ENCODE data around the gene LMOD3. TPM values are rescaled to one million over a fixed set of nuclear protein-coding genes. Genes with fewer than 3 reads are reported as not detected.

The LMOD3 gene
- total and polyA plus RNA-seq, 8 donors = 0.17 to 0.33 (median 0.25) TPM

DNA sequence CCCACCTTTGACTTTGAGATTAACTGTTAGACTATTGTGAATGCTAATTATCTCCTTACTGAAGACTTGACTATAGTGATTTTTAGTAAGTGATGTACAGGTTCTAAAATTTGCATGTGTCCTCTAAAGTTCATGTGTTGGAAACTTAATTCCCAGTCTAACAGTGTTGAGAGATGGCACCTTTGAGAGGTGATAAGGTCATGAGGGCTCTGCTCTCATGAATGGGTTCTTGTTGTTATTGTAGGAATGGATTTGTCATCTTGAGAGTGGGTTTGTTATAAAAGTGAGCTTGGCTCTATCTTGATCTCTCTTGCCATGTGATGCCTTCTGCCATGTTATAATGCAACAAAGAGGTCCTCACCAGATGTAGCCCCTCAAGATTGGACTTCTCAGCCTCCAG lies 18.9 kb upstream of the LMOD3 start:
- H3K4me1 ChIP-seq = no peaks in the 10 kb centered on the region
- H3K9me3 ChIP-seq = no peaks in the 10 kb centered on the region
- H3K27ac ChIP-seq = no peak overlapping the region
- no peak overlapping the region for H3K4me3 ChIP-seq
- no peak for TF ChIP-seq CTCF (IDR thresholded peaks at IDR 0.05)
- intact Hi-C loops (cut with DNase I) = no loop called here
- DNase-seq (no peak), ATAC-seq (no peak)
- H3K27me3 ChIP-seq = no peaks in the 10 kb centered on the region
- H3K36me3 ChIP-seq = no peaks in the 10 kb centered on the region

GRCh38 chr3:69137412-69137811 lies 15.0 kb upstream of the LMOD3 start:
- Histone ChIP-seq H3K4me3 (no peak overlapping the region), H3K9me3 (no peaks in the 10 kb centered on the region), H3K27me3 (no peaks in the 10 kb centered on the region), H3K36me3 (no peaks in the 10 kb centered on the region), H3K27ac (no peak overlapping the region), H3K4me1 (no peaks in the 10 kb centered on the region)
- ATAC-seq = no peak
- DNase-seq = no peak
- TF ChIP-seq CTCF (IDR thresholded peaks at IDR 0.05) = no peak
- intact Hi-C loops (cut with DNase I) = no loop called here

GRCh38 chr3:69137005-69137404 lies 14.6 kb upstream of the LMOD3 start:
- no peak for DNase-seq
- no peaks in the 10 kb centered on the region for H3K4me1 ChIP-seq
- intact Hi-C loops (cut with DNase I) = no loop called here
- no peaks in the 10 kb centered on the region for H3K27me3 ChIP-seq
- H3K9me3 ChIP-seq = no peaks in the 10 kb centered on the region
- no peak overlapping the region for H3K4me3 ChIP-seq
- TF ChIP-seq CTCF (IDR thresholded peaks at IDR 0.05) = no peak
- H3K27ac ChIP-seq = no peak overlapping the region
- H3K36me3 ChIP-seq = no peaks in the 10 kb centered on the region
- no peak for ATAC-seq

DNA sequence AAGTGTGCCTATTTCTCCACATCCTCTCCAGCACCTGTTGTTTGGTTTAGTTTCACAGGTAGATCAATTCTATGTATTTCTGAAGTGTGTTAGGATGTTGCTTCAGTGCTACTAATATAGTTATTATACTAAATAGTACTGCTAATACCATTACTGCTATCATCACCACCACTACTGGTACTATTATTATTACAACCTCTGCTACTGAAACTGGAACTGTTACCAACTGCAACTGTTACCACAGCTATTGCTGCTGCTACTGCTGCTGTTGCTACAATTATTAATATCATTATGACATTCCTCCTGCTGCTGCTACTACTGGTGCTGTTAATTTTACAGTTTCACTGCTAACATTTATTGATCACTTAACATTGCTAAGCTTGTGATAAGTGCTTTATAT lies 8.3 kb upstream of the LMOD3 start:
- Histone ChIP-seq H3K4me1 (no peaks in the 10 kb centered on the region), H3K27ac (no peak overlapping the region), H3K4me3 (no peak overlapping the region), H3K27me3 (no peaks in the 10 kb centered on the region), H3K9me3 (no peaks in the 10 kb centered on the region), H3K36me3 (no peaks in the 10 kb centered on the region)
- intact Hi-C loops (cut with DNase I) = no loop called here
- DNase-seq (no peak), ATAC-seq (no peak)
- no peak for TF ChIP-seq CTCF (IDR thresholded peaks at IDR 0.05)

DNA sequence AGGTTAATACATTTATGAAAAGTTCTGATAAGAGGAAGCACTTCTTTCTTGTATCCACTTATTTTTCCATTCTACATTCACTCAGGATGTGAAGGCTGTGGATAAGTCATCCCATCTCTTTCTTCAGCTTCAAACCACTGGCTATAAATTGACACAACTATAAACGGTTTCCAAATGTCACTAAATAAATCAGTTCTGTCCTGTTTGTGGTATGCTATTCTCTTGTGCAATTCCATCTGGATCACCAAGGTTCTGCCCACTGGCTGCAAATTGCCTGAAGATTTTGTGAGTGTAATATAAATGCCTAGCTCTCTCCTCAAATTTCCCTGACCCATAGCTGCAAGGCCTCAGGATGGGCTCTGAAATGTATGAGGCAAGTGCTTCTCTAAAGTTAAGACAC lies 7.1 kb upstream of the LMOD3 start:
- no peaks in the 10 kb centered on the region for H3K36me3 ChIP-seq
- no peaks in the 10 kb centered on the region for H3K9me3 ChIP-seq
- TF ChIP-seq CTCF (IDR thresholded peaks at IDR 0.05) = no peak
- DNase-seq = no peak
- ATAC-seq = no peak
- no peak overlapping the region for H3K4me3 ChIP-seq
- intact Hi-C loops (cut with DNase I) = no loop called here
- no peaks in the 10 kb centered on the region for H3K4me1 ChIP-seq
- H3K27me3 ChIP-seq = no peaks in the 10 kb centered on the region
- H3K27ac ChIP-seq = no peak overlapping the region

Measured in left lung (tissue), 10 donors.